Natural killer cell (primary cell): ENCODE measurements around the gene MIER2. TPM values are rescaled to one million over a fixed set of nuclear protein-coding genes. Genes with fewer than 3 reads are reported as not detected.

ENCODE experiments used
- ATAC-seq, 3 donors: fragments of 150-1000 bp in 2 of 3; fragments of 200-7000 bp in 1 of 3; cut with Tn5 transposase; 1 replicate in 1 of 3; 2 replicates in 2 of 3; pipeline ENCODE4 v1.10.0; 2021; ENCODE audit warnings: mild to moderate bottlenecking in 2 of 3, moderate library complexity in 2 of 3
- DNase-seq, 2 donors: peaks; one replicate each; pipeline versions ENCODE4 v3.0.0 to v3.0.0-alpha.2; 2013 to 2021; ENCODE audit warnings: mixed read lengths in 1 of 2
- H3K27ac ChIP-seq: one replicate; pipeline ENCODE4 v1.5.1; 2013; ENCODE audit warnings: mild to moderate bottlenecking, low read length
- H3K27me3 ChIP-seq: one replicate; pipeline ENCODE4 v1.6.1; 2013; ENCODE audit warnings: low read length; ENCODE audit not compliant: control insufficient read depth, insufficient read depth
- H3K36me3 ChIP-seq: one replicate; pipeline ENCODE4 v1.6.1; 2013; ENCODE audit warnings: low read length; ENCODE audit not compliant: control insufficient read depth, insufficient read depth
- H3K4me1 ChIP-seq: one replicate; pipeline ENCODE4 v1.6.1; 2013; ENCODE audit warnings: low read length; ENCODE audit not compliant: control insufficient read depth, insufficient read depth
- H3K4me3 ChIP-seq: one replicate; pipeline ENCODE4 v1.5.1; 2013; ENCODE audit warnings: low read length
- H3K9me3 ChIP-seq: one replicate; pipeline ENCODE4 v1.6.1; 2013; ENCODE audit warnings: low read length; ENCODE audit not compliant: control insufficient read depth, insufficient read depth
- H3K27ac Mint-ChIP-seq, 2 donors: one replicate each; pipeline ENCODE4 v1.8.0; 2022; ENCODE audit warnings: mild to moderate bottlenecking in 2 of 2, mixed read lengths in 2 of 2, moderate library complexity in 1 of 2
- H3K27me3 Mint-ChIP-seq, 2 donors: one replicate each; pipeline ENCODE4 v1.8.0; 2022; ENCODE audit warnings: low read depth in 2 of 2, mixed read lengths in 2 of 2
- H3K36me3 Mint-ChIP-seq: one replicate; pipeline ENCODE4 v1.8.0; 2022; ENCODE audit warnings: mixed read lengths
- H3K4me1 Mint-ChIP-seq, 2 donors: one replicate each; pipeline ENCODE4 v1.8.0; 2022; ENCODE audit warnings: mixed read lengths in 2 of 2
- H3K4me3 Mint-ChIP-seq: one replicate; pipeline ENCODE4 v1.8.0; 2022; ENCODE audit warnings: mild to moderate bottlenecking, moderate library complexity, mixed read lengths
- H3K9me3 Mint-ChIP-seq, 2 donors: one replicate each; pipeline ENCODE4 v1.8.0; 2022; ENCODE audit warnings: mixed read lengths in 2 of 2
- CTCF ChIP-seq: fragments of 200-600 bp; IDR thresholded peaks from one replicate; pipeline ENCODE4 v1.8.0; 2022; ENCODE audit warnings: antibody characterized with exemption
- WGBS: methylation state at CpG from one replicate; pipeline ENCODE4 v1.1.7; 2013; ENCODE audit warnings: missing lambda C conversion rate; ENCODE audit not compliant: insufficient coverage; 5-methylcytosine and 5-hydroxymethylcytosine counted together
- intact Hi-C: fragments of 100-400 bp; cut with micrococcal nuclease; formaldehyde crosslinking; loops from one replicate; pipeline ENCODE4 v1.14.2; 2022
- total RNA-seq, 4 donors: library from RNA; stranded (reverse); fragments of 120-200 nt in 1 of 4; gene quantifications; one replicate each; pipeline versions ENCODE4 v1.2.3 to v1.2.4, GENCODE V29; 2013 to 2022

Gene MIER2
- total RNA-seq, 3 donors from 2014 or later (not counting 1 experiment from before 2014, with no cell fraction given), result 14.8 to 17.7 (median 15.4) TPM

GRCh38 chr19:345320-345879 is 804 bp upstream of the MIER2 start:
- DNase-seq, result no peak
- H3K27me3 ChIP-seq, result no peaks in the 10 kb centered on the region
- no peaks in the 10 kb centered on the region for H3K9me3 ChIP-seq
- no peak for ATAC-seq
- Mint-ChIP-seq H3K4me3 (peak overlapping the region; percentile 88), H3K9me3 (no peaks in the 10 kb centered on the region), H3K27me3 (no peaks in the 10 kb centered on the region), H3K27ac (peak overlapping the region; percentile 78 to 84), H3K36me3 (no peaks in the 10 kb centered on the region), H3K4me1 (peaks cover 39 to 41% of the 10 kb centered on the region in 2 donors)
- intact Hi-C loops, result no loop called here
- peaks cover 39% of the 10 kb centered on the region for H3K4me1 ChIP-seq
- H3K27ac ChIP-seq, result no peak overlapping the region
- H3K36me3 ChIP-seq, result no peaks in the 10 kb centered on the region
- TF ChIP-seq CTCF, result no peak
- 69% methylated on average over 23 of the region's 23 CpGs for WGBS
- H3K4me3 ChIP-seq, result peak overlapping the region; percentile 49

DNA sequence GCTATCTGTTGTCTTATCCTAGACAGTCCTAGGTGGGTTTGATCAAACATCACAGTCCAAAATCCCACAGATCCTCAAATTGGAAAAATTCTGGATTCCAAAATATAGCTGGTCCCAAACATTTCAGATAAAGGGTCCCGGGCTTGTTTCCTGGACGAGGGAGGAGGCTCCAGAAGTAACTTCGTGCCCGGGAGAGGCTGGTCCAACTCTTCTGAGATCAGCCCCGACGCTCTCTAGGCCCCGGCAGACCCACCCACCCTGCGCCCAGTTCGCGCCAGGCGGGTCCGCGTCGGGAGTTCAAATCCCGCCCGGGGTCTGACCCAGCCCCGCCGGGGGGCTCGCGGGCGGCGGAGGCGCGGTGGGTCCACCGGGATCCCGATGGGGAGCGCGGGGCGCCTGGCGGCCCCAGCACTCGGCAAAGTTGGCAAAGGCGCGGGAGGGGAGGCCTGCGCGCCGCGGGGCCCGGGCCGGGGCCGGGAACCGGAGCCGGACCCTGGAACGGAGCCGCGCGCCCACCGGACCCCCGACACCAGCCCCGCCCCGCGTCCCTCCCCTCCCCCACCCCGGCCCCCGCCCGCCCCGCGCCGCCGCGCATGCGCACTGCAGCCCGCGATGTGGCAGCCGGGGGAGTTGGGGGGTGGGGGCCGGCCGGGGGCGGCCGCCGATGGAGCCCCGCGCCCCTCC is 513 bp downstream of the MIER2 start:
- intact Hi-C loops, result no loop called here
- DNase-seq (peak; percentile 31 to 73), ATAC-seq (peak; percentile 51 to 59 (median 53))
- H3K27ac Mint-ChIP-seq, result peak overlapping the region; percentile 53 to 70
- no peak for TF ChIP-seq CTCF
- H3K9me3 Mint-ChIP-seq, result no peaks in the 10 kb centered on the region
- peak overlapping the region; percentile 89 for H3K4me3 Mint-ChIP-seq
- peak overlapping the region; percentile 44 for H3K4me3 ChIP-seq
- no peaks in the 10 kb centered on the region for H3K36me3 Mint-ChIP-seq
- H3K27ac ChIP-seq, result peak overlapping the region; percentile 33
- peaks cover 48 to 49% of the 10 kb centered on the region in 2 donors for H3K4me1 Mint-ChIP-seq
- H3K4me1 ChIP-seq, result peaks cover 39% of the 10 kb centered on the region
- H3K27me3 Mint-ChIP-seq, result no peaks in the 10 kb centered on the region
- H3K36me3 ChIP-seq, result no peaks in the 10 kb centered on the region
- no peaks in the 10 kb centered on the region for H3K9me3 ChIP-seq
- WGBS, result 1% methylated on average over 48 of the region's 70 CpGs
- no peaks in the 10 kb centered on the region for H3K27me3 ChIP-seq

- Mint-ChIP-seq H3K4me3 (peak overlapping the region; percentile 89), H3K36me3 (no peaks in the 10 kb centered on the region), H3K4me1 (peaks cover 53 to 55% of the 10 kb centered on the region in 2 donors), H3K27ac (peak overlapping the region; percentile 53 to 70), H3K9me3 (no peaks in the 10 kb centered on the region), H3K27me3 (no peaks in the 10 kb centered on the region)
- DNase-seq (peak in 1 of 2 donors; percentile 30), ATAC-seq (no peak)
- H3K9me3 ChIP-seq, result no peaks in the 10 kb centered on the region
- TF ChIP-seq CTCF, result no peak
- peaks cover 39% of the 10 kb centered on the region for H3K4me1 ChIP-seq
- peak overlapping the region; percentile 44 for H3K4me3 ChIP-seq
- intact Hi-C loops, result no loop called here
- H3K27ac ChIP-seq, result no peak overlapping the region
- H3K27me3 ChIP-seq, result no peaks in the 10 kb centered on the region
- WGBS, result 81% methylated on average over 19 of the region's 19 CpGs
- no peaks in the 10 kb centered on the region for H3K36me3 ChIP-seq
These were observed 1.1 kb downstream of the MIER2 start for GRCh38 chr19:343451-343931.
